Measurements from ENCODE around the gene AXIN1.

- no peak for TF ChIP-seq CTCF (IDR thresholded peaks at IDR 0.05 in 2 of 3, conservative IDR thresholded peaks at IDR 0.05 in 1 of 3; ENCODE audit: insufficient read depth in 2 of 3, low read depth in 1 of 3, low read length in 3 of 3)
- TF ChIP-seq RHOXF2B (CRISPR knock-in tag; conservative IDR thresholded peaks at IDR 0.05), result no peak
- no peak for TF ChIP-seq EWSR1 (IDR thresholded peaks at IDR 0.05; ENCODE audit: borderline replicate concordance, low read depth, partially characterized antibody)
- TF ChIP-seq RB1 (IDR thresholded peaks at IDR 0.05; ENCODE audit: low read depth), result no peak
- no peak for TF ChIP-seq NFATC3 (IDR thresholded peaks at IDR 0.05)
- TF ChIP-seq FOS (IDR thresholded peaks at IDR 0.05; ENCODE audit: extremely low read depth, insufficient read length), result no peak
- TF ChIP-seq, protein P1, sequence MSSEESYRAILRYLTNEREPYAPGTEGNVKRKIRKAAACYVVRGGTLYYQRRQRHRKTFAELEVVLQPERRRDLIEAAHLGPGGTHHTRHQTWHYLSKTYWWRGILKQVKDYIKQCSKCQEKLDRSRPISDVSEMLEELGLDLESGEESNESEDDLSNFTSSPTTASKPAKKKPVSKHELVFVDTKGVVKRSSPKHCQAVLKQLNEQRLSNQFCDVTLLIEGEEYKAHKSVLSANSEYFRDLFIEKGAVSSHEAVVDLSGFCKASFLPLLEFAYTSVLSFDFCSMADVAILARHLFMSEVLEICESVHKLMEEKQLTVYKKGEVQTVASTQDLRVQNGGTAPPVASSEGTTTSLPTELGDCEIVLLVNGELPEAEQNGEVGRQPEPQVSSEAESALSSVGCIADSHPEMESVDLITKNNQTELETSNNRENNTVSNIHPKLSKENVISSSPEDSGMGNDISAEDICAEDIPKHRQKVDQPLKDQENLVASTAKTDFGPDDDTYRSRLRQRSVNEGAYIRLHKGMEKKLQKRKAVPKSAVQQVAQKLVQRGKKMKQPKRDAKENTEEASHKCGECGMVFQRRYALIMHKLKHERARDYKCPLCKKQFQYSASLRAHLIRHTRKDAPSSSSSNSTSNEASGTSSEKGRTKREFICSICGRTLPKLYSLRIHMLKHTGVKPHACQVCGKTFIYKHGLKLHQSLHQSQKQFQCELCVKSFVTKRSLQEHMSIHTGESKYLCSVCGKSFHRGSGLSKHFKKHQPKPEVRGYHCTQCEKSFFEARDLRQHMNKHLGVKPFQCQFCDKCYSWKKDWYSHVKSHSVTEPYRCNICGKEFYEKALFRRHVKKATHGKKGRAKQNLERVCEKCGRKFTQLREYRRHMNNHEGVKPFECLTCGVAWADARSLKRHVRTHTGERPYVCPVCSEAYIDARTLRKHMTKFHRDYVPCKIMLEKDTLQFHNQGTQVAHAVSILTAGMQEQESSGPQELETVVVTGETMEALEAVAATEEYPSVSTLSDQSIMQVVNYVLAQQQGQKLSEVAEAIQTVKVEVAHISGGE (CRISPR knock-in tag; IDR thresholded peaks at IDR 0.05), result no peak
- TF ChIP-seq POLR2A (conservative IDR thresholded peaks at IDR 0.05), result no peak
- TF ChIP-seq NFIX (CRISPR knock-in tag; IDR thresholded peaks at IDR 0.05; ENCODE audit: low read depth), result no peak
- TF ChIP-seq FOXO4 (CRISPR knock-in tag; IDR thresholded peaks at IDR 0.05), result no peak
- TF ChIP-seq SPI1 (IDR thresholded peaks at IDR 0.05; ENCODE audit: borderline replicate concordance, low read depth, low read length), result no peak
- no peak for TF ChIP-seq ATF3 (IDR thresholded peaks at IDR 0.05)
- TF ChIP-seq ATF3 (CRISPR knock-in tag; conservative IDR thresholded peaks at IDR 0.05), result no peak
- no peak for TF ChIP-seq PCBP2 (IDR thresholded peaks at IDR 0.05; ENCODE audit: low read depth, low read length, poor library complexity, severe bottlenecking)
- no peak for TF ChIP-seq ARID2 (IDR thresholded peaks at IDR 0.05)
These were observed 40.8 kb downstream of the AXIN1 start for GRCh38 chr16:311725-312124.

All from K562 (cell line).